Panc1 (cell line): ENCODE measurements around the gene CHTF8. TPM values are rescaled to one million over a fixed set of nuclear protein-coding genes. Genes with fewer than 3 reads are reported as not detected.

Experiments
- ATAC-seq: fragments of 200-7000 bp; cut with Tn5 transposase; 2 replicates; pipeline ENCODE4 v1.9.1; 2020; ENCODE audit warnings: mild to moderate bottlenecking, moderate library complexity
- BruUV-seq: library from RNA; stranded (reverse); fragments of 400-500 nt; replicated peaks from 2 replicates; lab custom pipeline; 2021; lab: Mats Ljungman, UMichigan
- CTCF ChIA-PET: fragments of 300-600 bp; sonication (Branson Sonifier 250); formaldehyde crosslinking; loops from one replicate; lab custom pipeline; 2022; ENCODE audit warnings: antibody characterized with exemption; lab: Charles Lee
- POLR2A ChIA-PET: fragments of 300-600 bp; sonication (Branson Sonifier 250); formaldehyde crosslinking; loops from one replicate; lab custom pipeline; 2022; ENCODE audit warnings: antibody characterized with exemption; lab: Charles Lee
- DNase-seq: peaks from one replicate; pipeline ENCODE4 v3.0.0-alpha.2; 2010; ENCODE audit warnings: low read depth, low spot score
- H3K27ac ChIP-seq: 2 replicates; pipeline ENCODE4 v1.5.1; 2011; ENCODE audit warnings: mild to moderate bottlenecking, low read length, inconsistent platforms
- H3K27me3 ChIP-seq: fragments of 200-500 bp; sonication (Bioruptor generic); 2 replicates; pipeline ENCODE4 v1.6.0; 2014; ENCODE audit warnings: low read length, inconsistent platforms; ENCODE audit not compliant: control insufficient read depth, insufficient read depth
- H3K36me3 ChIP-seq: fragments of 200-500 bp; sonication (Bioruptor generic); 2 replicates; pipeline ENCODE4 v1.5.1; 2014; ENCODE audit warnings: inconsistent platforms, mild to moderate bottlenecking, low read length, moderate library complexity; ENCODE audit not compliant: control insufficient read depth, insufficient read depth
- H3K4me1 ChIP-seq: 2 replicates; pipeline ENCODE4 v1.5.1; 2011; ENCODE audit warnings: inconsistent platforms, mild to moderate bottlenecking, low read length, moderate library complexity; ENCODE audit not compliant: control insufficient read depth, insufficient read depth
- H3K4me3 ChIP-seq, 2 experiments: 2 replicates each; pipeline ENCODE4 v1.5.1; 2011 to 2012; ENCODE audit warnings: low read depth in 2 of 2, low read length in 2 of 2, mild to moderate bottlenecking in 2 of 2, inconsistent platforms in 1 of 2, moderate library complexity in 1 of 2
- H3K9me3 ChIP-seq: fragments of 200-500 bp; sonication (Bioruptor generic); 2 replicates; pipeline ENCODE4 v1.5.1; 2014; ENCODE audit warnings: low read depth, mild to moderate bottlenecking, inconsistent platforms, low read length, moderate library complexity; ENCODE audit not compliant: control insufficient read depth, insufficient read depth
- CTCF ChIP-seq: fragments of 450-650 bp; IDR thresholded peaks from 2 replicates; pipeline ENCODE4 v1.5.1; 2017; ENCODE audit warnings: mild to moderate bottlenecking
- POLR2AphosphoS5 ChIP-seq: IDR thresholded peaks from 2 replicates; pipeline ENCODE4 v1.6.1; 2012; ENCODE audit warnings: mild to moderate bottlenecking, low read depth, low read length, moderate library complexity
- REST ChIP-seq, 2 experiments: IDR thresholded peaks; 2 replicates each; pipeline ENCODE4 v1.6.1; 2011 to 2012; ENCODE audit warnings: low read depth in 2 of 2, control low read depth in 1 of 2, low read length in 1 of 2, mild to moderate bottlenecking in 1 of 2, moderate library complexity in 1 of 2; ENCODE audit not compliant: insufficient read depth in 1 of 2
- SIN3A ChIP-seq: IDR thresholded peaks from 2 replicates; pipeline ENCODE4 v1.6.1; 2012; ENCODE audit warnings: low read depth, mild to moderate bottlenecking, low read length, moderate library complexity, borderline replicate concordance; ENCODE audit not compliant: insufficient read depth
- TCF7L2 ChIP-seq: IDR thresholded peaks from 2 replicates; pipeline ENCODE4 v1.6.1; 2011; ENCODE audit warnings: mild to moderate bottlenecking, low read depth, low read length, inconsistent platforms
- in situ Hi-C: cut with HindIII; loops from 2 replicates; pipeline ENCODE4 v1.10.0; 2016; ENCODE audit warnings: low sequenced_read_pairs, low pct_unique_long_range_greater_than_20kb
- intact Hi-C: fragments of 100-400 bp; cut with micrococcal nuclease; formaldehyde crosslinking; loops from one replicate; pipeline ENCODE4 v1.10.0; 2022; ENCODE audit not compliant: unreplicated experiment
- total RNA-seq: library from RNA; stranded (reverse); gene quantifications from one replicate; pipeline ENCODE4 v1.2.1, GENCODE V29; 2021; ENCODE audit not compliant: unreplicated experiment

CHTF8 gene
- total RNA-seq, 1 experiment from 2014 or later, result 116 TPM

- in situ Hi-C loops (no loop called here), intact Hi-C loops (no loop called here)
- ATAC-seq, result no peak
These were observed 38.4 kb downstream of the CHTF8 start for GRCh38 chr16:69093974-69094373.

GRCh38 chr16:69089091-69089910 lies 43.1 kb downstream of the CHTF8 start:
- H3K4me3 ChIP-seq, result no peak overlapping the region
- DNase-seq, result no peak
- TF ChIP-seq SIN3A, result no peak
- TF ChIP-seq TCF7L2, result no peak
- TF ChIP-seq POLR2AphosphoS5, result no peak
- no peak for TF ChIP-seq CTCF

More at GRCh38 chr16:69093974-69094373, 38.4 kb downstream of the CHTF8 start:
- H3K36me3 ChIP-seq, result no peaks in the 10 kb centered on the region
- peaks cover 12% of the 10 kb centered on the region; the same call in 1 of the 2 replicates for H3K4me1 ChIP-seq
- no peak overlapping the region for H3K27ac ChIP-seq
- TF ChIP-seq CTCF (no peak), POLR2AphosphoS5 (no peak), SIN3A (no peak), TCF7L2 (no peak), REST (IDR thresholded peaks at IDR 0.05; ENCODE audit: insufficient read depth in 1 of 2, low read depth in 2 of 2, low read length in 1 of 2) (no peak)
- no peak overlapping the region for H3K4me3 ChIP-seq
- no peak for DNase-seq
- POLR2A ChIA-PET, result interaction anchor here (0.6 kb wide), 1 partner anchor 27 kb away, joined by 3 read pairs; no protein-coding TSS in a partner anchor
- H3K27me3 ChIP-seq, result no peaks in the 10 kb centered on the region
- CTCF ChIA-PET, result no interaction called here
- H3K9me3 ChIP-seq, result no peaks in the 10 kb centered on the region
- BruUV-seq, result no TSS peak

More at GRCh38 chr16:69089091-69089910, 43.1 kb downstream of the CHTF8 start:
- ChIA-PET POLR2A (no interaction called here), CTCF (no interaction called here)
- Histone ChIP-seq H3K4me1 (peaks cover 13% of the 10 kb centered on the region; the same call in 1 of the 2 replicates), H3K27ac (no peak overlapping the region), H3K36me3 (no peaks in the 10 kb centered on the region), H3K9me3 (no peaks in the 10 kb centered on the region), H3K27me3 (no peaks in the 10 kb centered on the region)
- peak; percentile 90 for ATAC-seq
- intact Hi-C loops (no loop called here), in situ Hi-C loops (no loop called here)
- BruUV-seq, result no TSS peak
